Measurements from ENCODE around the gene STK26. TPM values are rescaled to one million over a fixed set of nuclear protein-coding genes. Genes with fewer than 3 reads are reported as not detected.

STK26 gene
- total and polyA plus RNA-seq, 2 experiments from 2014 or later, result 65.2 to 110 TPM

- H3K79me2 ChIP-seq (replicated peaks; ENCODE audit: insufficient read depth), result no peaks in the 10 kb centered on the region
- no peak overlapping the region for H2AFZ ChIP-seq
- Mint-ChIP-seq H3K4me3 (no peak overlapping the region), H3K9me3 (no peaks in the 10 kb centered on the region), H3K4me1 (no peaks in the 10 kb centered on the region), H3K27me3 (ENCODE audit: insufficient read depth, low read depth, poor library complexity) (no peaks in the 10 kb centered on the region), H3K36me3 (ENCODE audit: low read depth) (peaks cover 17% of the 10 kb centered on the region), H3K27ac (no peak overlapping the region)
- no peaks in the 10 kb centered on the region for H3K27me3 ChIP-seq (ENCODE audit: insufficient read depth)
- ATAC-seq, result no peak
- TF ChIP-seq NANOG (IDR thresholded peaks at IDR 0.05; ENCODE audit: borderline replicate concordance), result no peak
- H3K4me3 ChIP-seq, result no peak overlapping the region
- no peak for DNase-seq (ENCODE audit: low spot score)
- H3K9me2 ChIP-seq (ENCODE audit: insufficient read depth), result no peaks in the 10 kb centered on the region
- H4K20me1 ChIP-seq (replicated peaks; ENCODE audit: insufficient read depth), result no peaks in the 10 kb centered on the region; the same call in 1 of the 2 replicates
- H3K4me2 ChIP-seq, result no peak overlapping the region
- H3K4me1 ChIP-seq (ENCODE audit: insufficient read depth), result no peaks in the 10 kb centered on the region
- H3F3A ChIP-seq (replicated peaks; ENCODE audit: low read depth), result no peaks in the 10 kb centered on the region
- peaks cover 8% of the 10 kb centered on the region; the same call in 1 of the 2 replicates for H3K36me3 ChIP-seq (ENCODE audit: insufficient read depth)
- no peak overlapping the region for H3K27ac ChIP-seq (ENCODE audit: low read depth)
Observed at GRCh38 chrX:132068405-132068804, 45.3 kb downstream of the STK26 start.

- Histone ChIP-seq H3K4me3 (no peak overlapping the region), H4K20me1 (replicated peaks; ENCODE audit: insufficient read depth) (no peaks in the 10 kb centered on the region; the same call in 1 of the 2 replicates), H3K27ac (ENCODE audit: low read depth) (no peak overlapping the region), H3K36me3 (ENCODE audit: insufficient read depth) (peaks cover 8% of the 10 kb centered on the region; the same call in 1 of the 2 replicates), H3K4me2 (no peak overlapping the region), H3K79me2 (replicated peaks; ENCODE audit: insufficient read depth) (no peaks in the 10 kb centered on the region), H3K27me3 (ENCODE audit: insufficient read depth) (no peaks in the 10 kb centered on the region), H3K4me1 (ENCODE audit: insufficient read depth) (no peaks in the 10 kb centered on the region), H3F3A (replicated peaks; ENCODE audit: low read depth) (no peaks in the 10 kb centered on the region), H3K9me2 (ENCODE audit: insufficient read depth) (no peaks in the 10 kb centered on the region), H2AFZ (no peak overlapping the region)
- no peaks in the 10 kb centered on the region for H3K9me3 Mint-ChIP-seq
- no peak overlapping the region for H3K27ac Mint-ChIP-seq
- H3K36me3 Mint-ChIP-seq (ENCODE audit: low read depth), result peaks cover 21% of the 10 kb centered on the region
- H3K4me1 Mint-ChIP-seq, result no peaks in the 10 kb centered on the region
- H3K27me3 Mint-ChIP-seq (ENCODE audit: insufficient read depth, low read depth, poor library complexity), result no peaks in the 10 kb centered on the region
- no peak overlapping the region for H3K4me3 Mint-ChIP-seq
- DNase-seq (ENCODE audit: low spot score), result peak; percentile 17
- no peak for TF ChIP-seq JUNB (IDR thresholded peaks at IDR 0.05; ENCODE audit: unreplicated experiment)
- TF ChIP-seq CTCF (conservative IDR thresholded peaks at IDR 0.05; ENCODE audit: low read depth in 2 of 2), result peak in 1 of 2 experiments; percentile 23; a peak in 2 of 4 replicates
- no peak for ATAC-seq
Observed at GRCh38 chrX:132071254-132071653, 48.2 kb downstream of the STK26 start.

GRCh38 chrX:132077414-132077813 is 54.3 kb downstream of the STK26 start:
- no peak overlapping the region for H3K4me2 ChIP-seq
- no peak overlapping the region for H2AFZ ChIP-seq
- no peaks in the 10 kb centered on the region; the same call in 1 of the 2 replicates for H3K36me3 ChIP-seq (ENCODE audit: insufficient read depth)
- no peaks in the 10 kb centered on the region for H3K4me1 ChIP-seq (ENCODE audit: insufficient read depth)
- no peaks in the 10 kb centered on the region for H3K4me1 Mint-ChIP-seq
- H3K27me3 Mint-ChIP-seq (ENCODE audit: insufficient read depth, low read depth, poor library complexity), result no peaks in the 10 kb centered on the region
- H3K27ac ChIP-seq (ENCODE audit: low read depth), result no peak overlapping the region
- no peaks in the 10 kb centered on the region for H3F3A ChIP-seq (replicated peaks; ENCODE audit: low read depth)
- peaks cover 12% of the 10 kb centered on the region; the same call in 2 of the 3 replicates for H3K36me3 Mint-ChIP-seq (ENCODE audit: low read depth)
- TF ChIP-seq ZNF331 (CRISPR knock-in tag; IDR thresholded peaks at IDR 0.05; ENCODE audit: low read depth), result no peak
- no peak for TF ChIP-seq POLR2AphosphoS5 (IDR thresholded peaks at IDR 0.05; ENCODE audit: low read depth)
- no peak for TF ChIP-seq STAT1 (IDR thresholded peaks at IDR 0.05; ENCODE audit: unreplicated experiment)
- no peak for TF ChIP-seq NANOG (IDR thresholded peaks at IDR 0.05; ENCODE audit: borderline replicate concordance)
- H3K79me2 ChIP-seq (replicated peaks; ENCODE audit: insufficient read depth), result no peaks in the 10 kb centered on the region
- H3K27ac Mint-ChIP-seq, result no peak overlapping the region
- ATAC-seq, result no peak
- H3K4me3 ChIP-seq, result no peak overlapping the region
- no peak overlapping the region for H3K4me3 Mint-ChIP-seq
- no peak for DNase-seq (ENCODE audit: low spot score)
- H3K9me2 ChIP-seq (ENCODE audit: insufficient read depth), result no peaks in the 10 kb centered on the region
- H3K9me3 Mint-ChIP-seq, result no peaks in the 10 kb centered on the region
- H4K20me1 ChIP-seq (replicated peaks; ENCODE audit: insufficient read depth), result no peaks in the 10 kb centered on the region
- no peaks in the 10 kb centered on the region for H3K27me3 ChIP-seq (ENCODE audit: insufficient read depth)

Measured in GM23338 (cell line).